ENCODE data around the gene PLXNA4.

GRCh38 chr7:132082394-132082793 is 493.9 kb downstream of the PLXNA4 start:
- TF ChIP-seq CTCF (conservative IDR thresholded peaks at IDR 0.05; ENCODE audit: low read depth, low read length) (no peak), EZH2 (IDR thresholded peaks at IDR 0.05; ENCODE audit: borderline replicate concordance, low read depth, low read length, poor library complexity, severe bottlenecking) (no peak)

Measured in A673 (cell line).